ENCODE data around the gene FRYL.

- TF ChIP-seq POLR2A (IDR thresholded peaks at IDR 0.05) = no peak
- no peak for TF ChIP-seq CTCF (IDR thresholded peaks at IDR 0.05)
Measured at GRCh38 chr4:48449151-48449550, 330.9 kb downstream of the FRYL start.
